ENCODE results near the gene EPM2AIP1. TPM values are rescaled to one million over a fixed set of nuclear protein-coding genes. Genes with fewer than 3 reads are reported as not detected.
"Not testable (repeated sequence)": the region's sequence is repeated elsewhere in the genome, so short reads cannot be mapped to it uniquely, and the experiment has no call there.

EPM2AIP1 gene
- total RNA-seq, 3 donors from 2014 or later: 9.9 to 21.2 (median 13.6) TPM

- intact Hi-C loops (cut with DNase I, micrococcal nuclease): loop anchor here in 1 of 2 donors (10.0 kb wide), 1 partner anchor 235 kb away; no protein-coding TSS in a partner anchor
- H3K4me1 ChIP-seq (ENCODE audit: low read depth): peaks cover 6% of the 10 kb centered on the region
- no peaks in the 10 kb centered on the region for H3K36me3 ChIP-seq (ENCODE audit: low read depth)
- H3K9me3 ChIP-seq: no peaks in the 10 kb centered on the region
- peak in 1 of 3 donors; percentile 24 for DNase-seq
- no peak overlapping the region for H3K4me3 ChIP-seq
- no peak for TF ChIP-seq CTCF (IDR thresholded peaks at IDR 0.05)
- ATAC-seq: no peak
Measured at GRCh38 chr3:36959821-36960220, 33.1 kb downstream of the EPM2AIP1 start.

GRCh38 chr3:36957862-36958686 lies 34.9 kb downstream of the EPM2AIP1 start:
- no peak for TF ChIP-seq CTCF (IDR thresholded peaks at IDR 0.05)
- peaks cover 6% of the 10 kb centered on the region for H3K4me1 ChIP-seq (ENCODE audit: low read depth)
- DNase-seq (no peak), ATAC-seq (peak; percentile 71)
- H3K4me3 ChIP-seq: no peak overlapping the region
- H3K36me3 ChIP-seq (ENCODE audit: low read depth): no peaks in the 10 kb centered on the region
- intact Hi-C loops (cut with DNase I, micrococcal nuclease): no loop called here
- H3K9me3 ChIP-seq: no peaks in the 10 kb centered on the region

- no peak for TF ChIP-seq CTCF (IDR thresholded peaks at IDR 0.05)
Measured at GRCh38 chr3:36957063-36957462, 35.9 kb downstream of the EPM2AIP1 start.

GRCh38 chr3:36956155-36956554 lies 36.8 kb downstream of the EPM2AIP1 start:
- Histone ChIP-seq H3K9me3 (no peaks in the 10 kb centered on the region), H3K4me3 (no peak overlapping the region), H3K4me1 (ENCODE audit: low read depth) (peaks cover 6% of the 10 kb centered on the region), H3K36me3 (ENCODE audit: low read depth) (no peaks in the 10 kb centered on the region)
- DNase-seq (no peak), ATAC-seq (no peak)
- intact Hi-C loops (cut with DNase I, micrococcal nuclease): no loop called here
- no peak for TF ChIP-seq CTCF (IDR thresholded peaks at IDR 0.05)

More at GRCh38 chr3:36957063-36957462, 35.9 kb downstream of the EPM2AIP1 start:
- intact Hi-C loops (cut with DNase I, micrococcal nuclease): no loop called here
- no peaks in the 10 kb centered on the region for H3K9me3 ChIP-seq
- no peak for ATAC-seq
- H3K4me1 ChIP-seq (ENCODE audit: low read depth): peaks cover 6% of the 10 kb centered on the region
- no peak overlapping the region for H3K4me3 ChIP-seq
- H3K36me3 ChIP-seq (ENCODE audit: low read depth): no peaks in the 10 kb centered on the region
- DNase-seq: no peak

- peak in 1 of 3 donors; percentile 54 for DNase-seq
- intact Hi-C loops (cut with DNase I, micrococcal nuclease): no loop called here
- Histone ChIP-seq H3K4me1 (ENCODE audit: low read depth) (peaks cover 6% of the 10 kb centered on the region), H3K9me3 (no peaks in the 10 kb centered on the region), H3K4me3 (no peak overlapping the region), H3K36me3 (ENCODE audit: low read depth) (no peaks in the 10 kb centered on the region)
- TF ChIP-seq CTCF (IDR thresholded peaks at IDR 0.05): no peak
- peak; percentile 79 for ATAC-seq
Measured at GRCh38 chr3:36954452-36955134, 38.3 kb downstream of the EPM2AIP1 start.

GRCh38 chr3:36947814-36948213 lies 45.1 kb downstream of the EPM2AIP1 start:
- intact Hi-C loops (cut with DNase I, micrococcal nuclease): not testable (repeated sequence)

More at GRCh38 chr3:36947814-36948213, 45.1 kb downstream of the EPM2AIP1 start:
- not testable (repeated sequence) for DNase-seq; H3K36me3 ChIP-seq (ENCODE audit: low read depth); H3K9me3 ChIP-seq; H3K4me3 ChIP-seq; ATAC-seq
- peaks cover 11% of the 10 kb centered on the region for H3K4me1 ChIP-seq (ENCODE audit: low read depth)

All from mucosa of descending colon (tissue), 3 donors.